Left ventricle myocardium inferior (tissue), 1 donor: ENCODE data around the gene HDAC3. TPM values are rescaled to one million over a fixed set of nuclear protein-coding genes. Genes with fewer than 3 reads are reported as not detected.

ENCODE experiments used
- DNase-seq: peaks from one replicate; pipeline ENCODE4 v3.0.0-alpha.2; 2020
- H3K27ac ChIP-seq: fragments of 200-600 bp; replicated peaks from 2 replicates; pipeline ENCODE4 v1.8.0; 2021
- H3K27me3 ChIP-seq: fragments of 200-600 bp; 2 replicates; pipeline ENCODE4 v1.8.0; 2021; ENCODE audit warnings: low read depth
- H3K36me3 ChIP-seq: fragments of 200-600 bp; 2 replicates; pipeline ENCODE4 v1.8.0; 2021
- H3K4me1 ChIP-seq: fragments of 200-600 bp; 2 replicates; pipeline ENCODE4 v1.8.0; 2021
- H3K4me3 ChIP-seq: fragments of 200-600 bp; 2 replicates; pipeline ENCODE4 v1.8.0; 2021; ENCODE audit warnings: mild to moderate bottlenecking, moderate library complexity
- H3K9me3 ChIP-seq: fragments of 200-600 bp; replicated peaks from 2 replicates; pipeline ENCODE4 v1.8.0; 2021
- CTCF ChIP-seq: fragments of 200-600 bp; IDR thresholded peaks from 2 replicates; pipeline ENCODE4 v1.8.0; 2021; ENCODE audit warnings: antibody characterized with exemption, mild to moderate bottlenecking, borderline replicate concordance
- intact Hi-C: fragments of 100-400 bp; cut with micrococcal nuclease; formaldehyde crosslinking; loops from one replicate; pipeline ENCODE4 v1.11.0; 2022
- total RNA-seq: library from RNA; stranded (reverse); fragmentation: NEBNext Ultra II Directional; extraction: Animal tissue kit (Norgen Biotek cat#: 25700); gene quantifications from one replicate; pipeline ENCODE4 v1.2.1, GENCODE V29; 2021
- donor health status: DM: no; HTN: yes; CAD: no; lungs with severe emphysema.

HDAC3 gene
- total RNA-seq, 1 donor from 2014 or later, result 27.4 TPM

DNA sequence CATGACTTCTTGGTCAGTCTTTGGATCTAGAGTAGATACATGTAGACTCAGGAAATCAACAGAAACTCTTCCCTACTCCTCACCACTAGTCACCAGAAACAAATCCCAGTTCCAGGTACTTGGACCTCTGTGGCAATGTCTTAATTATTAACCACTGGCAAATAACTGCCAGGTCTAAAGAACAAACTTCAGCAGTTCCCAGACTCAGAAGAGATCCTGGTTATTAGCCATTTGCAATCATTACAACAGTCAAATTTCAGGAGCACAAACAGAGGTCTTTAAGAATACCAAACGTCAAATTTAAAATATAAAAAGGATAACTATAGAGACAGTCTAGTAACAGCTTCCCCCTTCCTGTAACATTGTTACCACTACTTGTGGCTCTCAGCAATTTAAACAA lies 28.1 kb downstream of the HDAC3 start:
- Histone ChIP-seq H3K27me3 (no peaks in the 10 kb centered on the region), H3K27ac (no peak overlapping the region), H3K9me3 (no peaks in the 10 kb centered on the region), H3K4me3 (no peak overlapping the region), H3K36me3 (no peaks in the 10 kb centered on the region), H3K4me1 (peaks cover 64% of the 10 kb centered on the region)
- intact Hi-C loops, result no loop called here
- no peak for TF ChIP-seq CTCF
- no peak for DNase-seq

- Histone ChIP-seq H3K27me3 (no peaks in the 10 kb centered on the region), H3K9me3 (no peaks in the 10 kb centered on the region), H3K36me3 (no peaks in the 10 kb centered on the region), H3K4me1 (peaks cover 64% of the 10 kb centered on the region), H3K4me3 (no peak overlapping the region), H3K27ac (no peak overlapping the region)
- intact Hi-C loops, result no loop called here
- DNase-seq, result no peak
- no peak for TF ChIP-seq CTCF
These were observed 28.6 kb downstream of the HDAC3 start for GRCh38 chr5:141608046-141608445.

GRCh38 chr5:141605523-141606277 lies 30.9 kb downstream of the HDAC3 start:
- Histone ChIP-seq H3K4me1 (peaks cover 74% of the 10 kb centered on the region), H3K4me3 (no peak overlapping the region), H3K27me3 (no peaks in the 10 kb centered on the region), H3K27ac (peak overlapping the region; percentile 82), H3K36me3 (no peaks in the 10 kb centered on the region), H3K9me3 (no peaks in the 10 kb centered on the region)
- intact Hi-C loops, result no loop called here
- DNase-seq, result peak; percentile 26
- no peak for TF ChIP-seq CTCF

GRCh38 chr5:141603923-141604717 lies 32.5 kb downstream of the HDAC3 start:
- Histone ChIP-seq H3K27me3 (no peaks in the 10 kb centered on the region), H3K27ac (peak overlapping the region; percentile 82), H3K36me3 (no peaks in the 10 kb centered on the region), H3K4me1 (peaks cover 90% of the 10 kb centered on the region), H3K9me3 (no peaks in the 10 kb centered on the region), H3K4me3 (peak overlapping the region; percentile 2)
- DNase-seq, result no peak
- no peak for TF ChIP-seq CTCF
- intact Hi-C loops, result no loop called here

DNA sequence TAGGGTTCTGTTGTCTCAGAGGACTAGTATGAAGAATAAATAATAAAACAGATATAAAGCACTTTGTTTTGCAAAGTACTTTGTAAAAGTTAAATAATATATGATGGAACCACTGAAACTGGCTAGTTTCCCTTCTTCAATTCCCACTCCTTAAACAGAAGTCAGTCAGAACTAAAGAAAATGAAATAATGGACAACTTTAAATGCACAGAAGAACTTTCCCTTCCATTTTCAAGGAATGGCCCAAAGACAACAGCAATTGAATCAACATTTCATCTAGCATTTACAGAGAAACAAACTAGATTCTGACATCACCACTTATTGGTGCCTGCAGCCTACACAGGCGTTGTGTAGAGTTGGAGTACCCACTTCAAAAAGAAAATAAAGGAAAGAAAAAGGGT lies 34.0 kb downstream of the HDAC3 start:
- DNase-seq, result no peak
- H3K27ac ChIP-seq, result peak overlapping the region; percentile 82
- no peaks in the 10 kb centered on the region for H3K36me3 ChIP-seq
- peaks cover 1% of the 10 kb centered on the region for H3K9me3 ChIP-seq
- H3K27me3 ChIP-seq, result no peaks in the 10 kb centered on the region
- peaks cover 93% of the 10 kb centered on the region for H3K4me1 ChIP-seq
- no peak overlapping the region for H3K4me3 ChIP-seq
- intact Hi-C loops, result no loop called here
- TF ChIP-seq CTCF, result no peak
